NCI-H146 (cell line): ENCODE results near the gene NRG2.

Source experiments
- DNase-seq: peaks from one replicate; lab custom pipeline; 2025; lab: John Stamatoyannopoulos, UW

The NRG2 gene

DNA sequence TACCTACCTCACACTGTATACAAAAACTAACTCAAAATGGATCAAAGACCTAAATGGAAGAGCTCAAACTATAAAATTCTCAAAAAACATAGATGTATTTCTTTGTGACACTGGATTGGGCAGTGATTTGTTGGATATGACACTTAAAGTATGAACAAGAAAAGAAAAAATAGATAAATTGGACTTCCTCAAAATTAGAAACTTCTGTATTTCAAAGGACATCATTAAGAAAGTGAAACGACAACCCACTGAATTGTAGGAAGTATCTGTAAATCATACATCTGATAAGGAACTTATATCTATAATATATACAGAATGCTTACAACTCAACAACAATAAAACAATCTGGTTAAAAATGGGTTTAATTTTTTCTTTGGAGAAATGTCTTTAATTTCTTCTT is 96.7 kb downstream of the NRG2 start:
- no peak for DNase-seq

DNA sequence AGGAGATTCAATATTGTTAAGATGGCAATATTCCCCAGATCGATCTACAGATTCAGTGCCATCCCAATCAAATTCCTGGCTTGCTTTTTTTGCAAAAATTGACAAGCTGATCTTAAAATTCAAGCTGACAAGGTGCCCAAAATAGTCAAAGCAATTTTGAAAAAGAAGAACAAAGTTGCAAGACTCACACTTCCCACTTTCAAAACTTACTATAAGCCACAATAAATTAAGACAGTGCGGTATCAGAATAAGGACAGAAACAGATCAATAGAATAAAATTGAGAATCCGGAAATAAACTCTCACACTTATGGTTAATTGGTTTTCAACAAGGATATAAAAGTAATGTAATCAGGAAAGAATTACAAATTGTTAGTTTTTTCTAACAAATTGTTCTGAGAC is 97.1 kb downstream of the NRG2 start:
- no peak for DNase-seq

DNA sequence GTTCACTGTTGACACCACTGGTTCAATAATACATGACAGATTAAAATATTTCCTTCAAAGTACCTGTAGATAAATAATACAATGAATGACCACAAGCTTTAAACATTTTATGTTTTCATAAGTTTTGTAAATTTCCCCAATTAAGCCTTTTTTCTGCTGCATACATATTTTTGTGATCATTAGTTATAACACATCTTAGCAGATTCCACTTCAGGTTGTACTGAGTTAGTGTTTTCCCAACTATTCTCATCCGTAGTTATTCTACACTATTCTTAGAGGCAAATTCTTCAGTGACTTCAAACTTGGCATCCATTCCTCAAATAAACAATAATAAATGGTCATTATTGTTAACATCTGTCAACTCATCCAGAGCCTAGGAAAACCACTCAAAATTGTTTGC is 100.9 kb downstream of the NRG2 start:
- no peak for DNase-seq

DNA sequence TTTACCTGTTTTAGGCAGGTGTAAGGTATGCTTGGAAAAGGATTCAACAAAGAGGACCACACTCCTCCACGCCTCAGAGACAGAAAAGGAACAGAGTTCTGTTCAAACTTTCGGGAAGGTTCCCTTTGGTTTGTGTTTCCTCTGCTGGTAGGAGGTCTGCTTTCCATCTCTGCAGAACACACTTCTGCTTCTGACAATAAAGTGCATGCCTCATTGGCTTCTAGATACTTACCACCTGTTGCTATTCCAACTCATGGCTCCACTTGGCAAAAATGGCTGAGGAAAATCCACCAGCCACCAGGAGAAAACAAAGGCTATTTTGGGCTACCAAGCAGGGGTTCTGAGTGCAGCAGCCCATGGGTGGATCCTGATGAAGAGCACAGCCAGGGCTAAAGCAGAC is 112.7 kb downstream of the NRG2 start:
- DNase-seq = no peak

DNA sequence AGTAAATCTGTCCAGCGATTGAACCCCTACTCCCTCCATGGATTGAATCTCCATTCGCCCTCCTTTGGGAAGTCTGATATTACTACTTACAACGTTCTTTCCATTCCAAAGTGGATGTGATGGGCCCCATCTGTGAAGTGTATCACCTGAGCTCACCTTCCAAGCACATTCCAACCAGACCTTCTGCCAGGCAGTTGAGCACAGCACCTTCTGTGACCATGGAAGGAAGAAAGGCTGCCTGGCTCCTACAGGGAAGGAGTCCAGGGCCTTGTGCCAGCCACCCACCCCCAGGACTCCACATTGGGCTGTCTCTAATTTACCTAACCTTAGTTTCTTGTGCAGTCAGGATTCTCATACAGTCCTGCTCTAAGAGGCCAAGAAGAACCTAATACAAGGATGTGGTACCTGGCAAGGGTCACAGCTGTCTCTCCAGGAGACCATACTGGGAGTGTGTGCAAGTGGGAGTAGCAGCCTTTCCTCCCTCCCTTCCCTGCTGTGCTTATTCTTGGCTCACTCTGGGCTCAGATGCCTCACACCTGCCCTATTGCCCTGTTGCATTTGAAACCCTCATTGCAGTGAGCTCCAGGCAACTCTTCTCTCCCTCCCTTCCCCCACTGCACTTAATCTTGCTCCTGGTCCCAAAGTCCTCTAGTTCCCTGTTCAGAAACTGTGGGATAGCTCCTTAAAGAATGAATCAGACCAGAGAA is 116.1 kb downstream of the NRG2 start:
- DNase-seq = no peak

DNA sequence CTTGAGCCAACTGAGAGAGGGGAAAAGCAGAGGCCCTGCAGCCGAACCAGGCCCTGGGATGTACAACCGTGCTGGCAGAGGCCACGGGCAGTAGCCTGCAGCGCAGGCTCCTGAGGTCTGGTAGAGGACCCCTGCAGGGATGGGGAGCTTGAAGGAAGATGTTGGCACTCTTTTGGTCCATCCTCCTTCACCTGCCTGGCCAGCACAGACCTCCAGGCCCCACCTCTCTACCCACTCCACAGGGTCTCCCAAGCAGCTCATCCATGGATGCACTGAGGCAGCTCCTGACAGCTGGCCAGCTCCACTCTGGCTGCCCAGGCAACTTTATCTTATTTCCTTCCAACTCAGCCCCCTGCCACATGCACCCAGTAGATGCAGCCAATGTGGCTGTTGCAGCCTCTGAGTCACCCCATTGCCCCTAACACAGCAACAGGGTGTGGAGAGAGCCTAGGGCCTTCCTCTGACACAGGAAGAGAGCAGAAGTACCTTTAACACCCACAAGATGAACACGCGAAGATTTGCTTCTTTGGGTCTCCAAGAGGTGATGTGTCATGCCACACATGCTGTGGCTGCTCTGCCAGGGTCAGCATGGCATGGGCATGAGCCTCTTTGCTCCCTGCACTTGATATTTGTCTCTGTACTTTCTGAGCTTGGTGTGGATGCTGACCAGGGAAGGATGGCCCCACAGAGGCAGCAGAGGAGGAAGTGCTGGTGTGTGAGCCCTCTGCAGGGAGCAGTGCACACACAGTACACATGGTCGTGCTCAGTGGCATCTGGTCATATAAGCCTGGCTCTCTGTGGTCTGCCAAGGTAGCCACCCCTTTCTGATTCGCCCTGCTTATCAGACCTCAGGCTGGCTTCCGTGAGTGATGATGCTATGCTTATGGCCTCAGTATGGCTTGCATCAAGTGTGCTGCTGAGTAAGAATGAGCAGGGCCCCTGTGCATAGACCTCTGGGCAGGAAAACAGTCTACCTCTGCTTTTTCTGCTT is 117.2 kb downstream of the NRG2 start:
- no peak for DNase-seq

DNA sequence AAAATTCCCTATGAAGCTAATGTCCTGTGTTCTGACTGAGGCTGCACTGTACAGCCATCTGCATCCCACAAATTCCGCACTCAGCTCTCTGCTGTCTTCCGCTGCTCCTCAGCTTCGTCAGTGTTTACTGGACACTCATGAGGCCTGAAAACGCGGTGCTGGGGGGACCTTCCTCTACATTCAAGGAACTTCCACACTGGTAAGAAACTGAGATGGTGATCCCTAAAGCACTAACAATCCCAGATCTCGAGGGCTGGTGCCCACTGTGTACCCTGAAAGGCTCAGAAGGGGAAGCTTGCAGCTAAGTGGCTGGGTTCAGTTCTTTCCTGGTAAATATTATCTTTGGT is 117.9 kb downstream of the NRG2 start:
- no peak for DNase-seq

DNA sequence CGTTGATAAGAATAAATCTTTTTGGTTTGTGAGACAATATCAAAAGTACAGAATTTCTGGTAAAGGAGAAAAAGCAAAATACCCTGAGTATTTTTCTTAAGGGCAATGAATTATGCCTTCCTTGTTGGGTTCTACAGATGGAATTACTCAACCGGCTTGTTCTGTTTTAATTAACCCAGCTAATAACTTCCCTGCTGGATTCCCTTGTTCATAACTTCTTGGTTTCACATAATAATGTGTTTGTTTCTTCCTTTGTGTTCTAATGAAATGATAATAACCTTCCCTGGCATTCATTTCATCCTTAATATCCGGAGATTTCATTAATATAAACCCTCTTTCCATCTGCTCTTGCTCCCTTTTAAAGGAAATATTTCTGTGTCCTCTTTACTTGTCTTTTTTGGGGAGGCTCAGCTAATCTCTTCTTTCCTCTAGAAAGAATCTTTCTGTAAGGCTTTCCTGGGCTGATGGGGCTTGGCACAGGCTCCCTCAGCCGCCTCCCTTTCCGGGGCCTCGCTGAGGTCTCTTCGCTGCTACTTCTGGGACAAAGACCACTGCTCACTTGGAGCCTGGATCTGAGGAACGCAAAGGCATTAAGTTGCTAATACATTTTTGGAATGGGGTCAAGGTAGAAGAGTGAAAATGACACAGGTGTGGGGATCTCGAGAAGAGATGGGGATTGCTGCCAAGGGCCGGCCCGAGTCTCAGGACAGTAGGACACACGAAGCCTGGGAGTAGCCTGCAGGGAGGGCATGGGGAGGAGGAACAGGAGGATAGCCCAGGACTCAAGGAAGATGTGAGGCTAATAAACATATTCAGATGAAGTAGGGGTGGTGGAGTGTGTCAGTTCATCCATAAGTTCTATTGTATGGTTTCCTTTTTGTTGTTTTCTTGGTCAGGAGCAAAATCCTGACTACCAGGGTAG is 118.5 kb downstream of the NRG2 start:
- no peak for DNase-seq

DNA sequence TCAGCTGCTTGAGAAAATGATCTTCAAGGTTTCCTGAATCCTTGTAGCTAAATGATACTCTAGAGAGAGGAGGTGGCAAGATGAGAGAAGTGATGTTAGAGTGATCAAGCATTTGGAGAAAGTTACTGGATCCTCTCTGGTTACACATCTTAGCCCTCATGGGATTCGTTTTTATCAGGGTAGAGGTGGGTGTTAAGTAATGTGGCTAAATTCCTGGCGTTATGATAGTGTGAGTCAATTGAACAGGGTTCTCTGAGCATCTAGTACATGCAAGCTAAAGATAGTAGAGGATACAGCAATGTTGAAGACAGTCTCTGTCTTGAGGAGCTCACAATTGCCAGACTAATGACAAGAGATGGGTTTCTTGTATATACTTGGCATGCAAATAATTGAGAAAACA is 123.8 kb downstream of the NRG2 start:
- no peak for DNase-seq

DNA sequence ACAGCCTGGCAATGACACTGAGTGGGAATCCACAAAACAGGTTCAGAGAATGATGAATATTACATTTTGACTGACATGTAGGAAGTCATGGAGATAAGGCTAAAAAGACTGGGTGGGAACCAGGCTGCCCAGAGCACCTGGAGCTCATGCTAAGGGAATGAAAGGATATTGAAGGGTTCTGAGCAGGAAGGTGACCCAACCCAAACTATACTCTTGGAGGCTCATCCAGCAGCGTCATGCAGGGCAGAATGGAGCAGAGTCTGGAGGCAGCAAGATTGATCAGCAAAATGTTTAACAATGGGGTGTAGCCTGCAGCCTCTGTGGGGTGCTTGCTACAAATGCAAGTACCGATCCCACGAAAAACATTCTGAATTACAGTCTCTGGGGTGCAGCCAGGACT is 127.3 kb downstream of the NRG2 start:
- DNase-seq = no peak

DNA sequence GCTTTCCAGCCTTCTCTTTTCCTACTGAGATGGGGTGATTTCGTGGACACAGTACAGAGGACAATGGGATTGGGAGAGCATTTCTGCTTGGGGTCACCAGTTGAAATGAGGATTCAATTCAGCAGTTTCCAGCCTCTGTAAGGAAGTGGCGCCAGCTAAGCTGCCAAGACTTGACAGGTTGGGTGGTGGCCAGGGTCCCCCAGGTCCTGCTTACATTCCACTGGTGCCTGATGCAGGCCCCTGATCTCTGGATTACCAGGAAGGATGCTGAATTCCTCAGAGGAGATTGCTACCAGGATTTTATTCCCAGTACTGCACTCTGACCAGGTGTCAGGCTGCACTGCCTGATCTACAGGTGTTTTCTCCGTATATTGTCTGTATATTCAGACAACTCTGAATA is 127.8 kb downstream of the NRG2 start:
- DNase-seq = no peak

DNA sequence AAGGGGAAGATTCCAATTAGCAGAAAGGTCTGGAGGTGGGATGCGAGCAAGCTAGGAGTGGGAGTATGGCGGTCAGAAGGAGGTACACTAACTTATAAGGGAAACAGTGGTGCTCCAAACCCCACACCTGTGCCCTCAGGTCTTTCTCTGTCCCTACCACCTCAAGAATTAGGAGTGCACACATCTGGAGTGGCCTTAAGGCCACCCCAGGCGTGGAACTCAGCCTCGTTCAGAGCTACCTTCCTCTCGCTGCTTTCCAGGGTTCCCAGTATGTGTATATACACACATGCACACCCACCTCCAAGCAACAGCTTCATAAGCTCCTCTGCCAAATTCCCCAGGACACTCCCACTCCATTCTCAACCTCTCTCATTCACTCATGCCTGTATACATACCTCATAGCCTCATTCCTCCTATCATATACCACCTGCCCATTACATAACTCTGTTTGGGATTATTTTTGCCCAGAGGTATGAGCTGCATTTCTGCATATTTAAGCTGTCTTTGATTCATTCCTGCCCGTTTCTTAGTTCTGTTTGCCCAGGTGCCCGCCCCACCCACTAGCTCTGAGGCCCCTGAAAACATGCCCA is 128.8 kb downstream of the NRG2 start:
- no peak for DNase-seq

DNA sequence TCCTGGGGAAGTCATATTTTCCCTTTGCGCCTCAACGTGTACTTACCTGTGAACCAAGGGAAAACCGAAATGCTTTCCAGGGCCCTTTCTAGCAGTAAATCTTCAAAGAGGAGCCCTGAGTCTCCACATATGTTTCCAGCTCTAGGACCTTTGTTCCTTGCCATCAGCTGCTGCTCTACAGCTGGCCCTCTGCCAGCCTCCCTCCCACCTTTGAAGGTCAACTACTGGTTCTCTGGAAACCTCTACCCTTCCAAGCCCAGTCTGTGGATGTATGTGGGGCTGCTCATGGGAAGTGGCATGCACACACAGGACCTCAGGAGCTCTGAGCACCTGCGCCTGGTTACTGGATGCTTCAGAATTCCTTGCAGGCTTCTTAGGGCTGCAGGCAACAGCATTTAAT is 130.3 kb downstream of the NRG2 start:
- DNase-seq = no peak

DNA sequence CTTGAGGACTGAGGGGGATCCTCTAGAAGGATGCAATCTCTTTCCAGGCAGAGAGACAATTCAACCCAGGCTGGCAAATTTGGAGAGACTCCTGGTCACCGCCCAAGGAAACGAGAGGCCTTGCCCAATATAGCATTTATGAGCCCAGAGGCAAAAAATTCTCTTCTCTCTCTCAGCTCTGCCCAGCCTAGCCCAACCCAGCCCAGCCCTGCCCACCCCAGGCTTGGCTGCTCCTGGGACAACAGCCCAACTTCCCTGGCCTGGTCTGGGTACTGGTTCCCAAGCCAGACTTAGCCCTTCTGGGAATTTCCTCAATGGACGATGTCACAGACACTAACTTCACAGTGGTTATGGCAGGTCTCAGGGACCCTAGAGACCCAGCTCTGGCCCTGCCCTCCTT is 130.9 kb downstream of the NRG2 start:
- DNase-seq = no peak

DNA sequence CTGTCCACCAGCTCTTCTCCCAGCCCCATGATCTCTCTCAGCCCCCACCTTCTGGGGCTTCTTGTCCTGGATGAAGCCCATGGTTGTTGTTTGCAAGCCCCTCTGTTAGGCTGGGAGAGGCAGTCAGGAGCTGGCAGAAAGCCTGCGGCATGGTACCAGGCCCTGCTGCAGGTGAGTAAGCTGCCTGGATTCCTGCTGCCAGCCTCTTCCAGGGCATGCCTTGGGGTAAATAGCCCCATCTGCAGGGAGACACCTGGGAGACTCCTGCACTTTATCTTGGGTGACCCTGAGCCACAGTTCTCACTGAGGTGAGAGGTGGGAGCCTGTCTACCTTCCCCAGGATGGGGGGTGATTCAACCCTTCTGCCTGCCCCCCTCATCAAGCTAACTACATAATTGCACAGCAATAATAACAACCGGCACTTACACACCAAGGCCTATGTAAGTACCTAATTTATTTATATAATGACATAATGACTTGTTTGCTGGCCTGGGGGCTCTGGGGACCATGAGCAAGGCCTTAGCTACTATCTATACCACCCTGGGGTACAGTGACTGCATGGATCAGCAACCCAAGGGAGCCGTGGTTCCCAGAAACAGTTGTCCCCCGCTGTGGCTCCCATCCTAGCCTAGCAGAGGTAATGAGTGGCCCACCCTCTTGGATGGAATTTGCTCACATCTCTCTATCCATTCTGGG is 131.5 kb downstream of the NRG2 start:
- DNase-seq = no peak

DNA sequence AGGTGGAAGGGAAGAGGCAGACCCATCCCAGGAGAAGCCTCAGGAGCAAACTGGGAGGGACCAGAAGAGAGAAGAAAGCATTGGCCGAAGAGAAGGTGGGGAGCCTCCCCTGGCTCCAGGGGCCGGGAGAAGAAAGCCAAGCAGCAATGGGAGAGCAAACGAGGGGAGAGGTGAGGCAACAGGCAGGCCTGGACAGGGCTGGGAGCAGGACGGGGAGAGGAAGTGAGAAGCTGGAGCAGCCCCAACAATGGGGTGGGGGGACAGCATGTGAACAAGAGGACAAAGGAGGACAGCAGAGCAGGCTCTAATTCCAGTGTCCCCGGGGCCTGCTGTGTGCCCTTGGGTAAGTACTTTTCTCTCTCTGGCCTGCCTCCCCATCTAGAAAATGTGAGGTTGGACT is 132.2 kb downstream of the NRG2 start:
- DNase-seq = no peak

DNA sequence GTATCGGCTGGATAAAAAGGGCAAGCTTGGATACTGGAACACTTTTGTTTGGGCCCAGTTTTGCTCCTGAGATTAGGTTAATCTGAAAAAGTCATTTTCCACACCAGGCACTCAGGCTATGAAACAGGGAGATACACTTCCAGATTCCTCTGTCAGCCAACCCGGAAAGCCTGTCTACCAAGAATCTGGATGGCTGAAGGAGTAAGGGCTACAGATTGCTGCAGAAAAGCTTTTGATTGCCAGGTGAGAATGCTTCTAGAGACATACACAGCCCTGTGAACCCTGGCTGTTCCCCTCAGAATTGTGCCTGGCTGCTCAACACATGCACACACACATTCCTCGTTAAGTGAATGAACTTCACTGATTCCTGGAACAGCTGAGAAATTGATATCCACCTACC is 133.1 kb downstream of the NRG2 start:
- no peak for DNase-seq

DNA sequence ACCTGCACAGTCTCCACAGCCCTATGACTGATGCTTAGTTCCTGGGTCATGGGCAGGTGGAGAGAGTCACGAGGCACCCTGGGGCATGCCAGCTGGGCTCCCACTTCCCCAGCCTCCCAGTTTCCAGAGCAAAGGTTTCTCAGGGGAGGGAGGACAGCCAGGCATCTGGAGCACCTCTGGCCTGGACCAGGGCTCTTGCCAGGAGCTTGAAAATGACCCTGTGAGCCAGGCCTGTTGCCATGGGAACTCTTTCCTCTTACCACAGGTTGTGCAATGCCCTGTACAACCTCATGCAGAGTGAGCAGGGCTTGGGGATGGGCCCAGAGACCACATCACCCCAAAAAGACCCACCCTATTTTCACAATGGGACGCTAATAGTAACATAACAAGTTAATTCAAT is 134.3 kb downstream of the NRG2 start:
- DNase-seq = no peak

DNA sequence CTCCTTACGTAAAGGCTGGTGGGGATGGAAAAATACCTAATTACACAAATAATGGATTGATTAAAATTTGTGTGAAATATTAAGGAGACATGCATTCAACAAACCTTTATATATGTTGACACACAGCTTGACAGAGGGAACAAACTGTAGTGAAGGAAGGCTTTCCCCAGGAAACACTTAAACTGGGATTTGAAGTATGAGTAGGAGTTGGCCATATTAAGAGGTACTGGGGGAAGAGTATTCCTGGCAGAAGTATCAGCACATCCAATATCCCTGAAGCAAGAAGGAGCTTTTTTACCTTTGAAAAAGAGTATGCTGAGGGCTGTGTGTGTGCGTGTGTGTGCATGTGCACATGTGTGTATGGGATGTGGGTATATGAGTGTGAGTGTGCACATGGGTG is 136.4 kb downstream of the NRG2 start:
- no peak for DNase-seq

DNA sequence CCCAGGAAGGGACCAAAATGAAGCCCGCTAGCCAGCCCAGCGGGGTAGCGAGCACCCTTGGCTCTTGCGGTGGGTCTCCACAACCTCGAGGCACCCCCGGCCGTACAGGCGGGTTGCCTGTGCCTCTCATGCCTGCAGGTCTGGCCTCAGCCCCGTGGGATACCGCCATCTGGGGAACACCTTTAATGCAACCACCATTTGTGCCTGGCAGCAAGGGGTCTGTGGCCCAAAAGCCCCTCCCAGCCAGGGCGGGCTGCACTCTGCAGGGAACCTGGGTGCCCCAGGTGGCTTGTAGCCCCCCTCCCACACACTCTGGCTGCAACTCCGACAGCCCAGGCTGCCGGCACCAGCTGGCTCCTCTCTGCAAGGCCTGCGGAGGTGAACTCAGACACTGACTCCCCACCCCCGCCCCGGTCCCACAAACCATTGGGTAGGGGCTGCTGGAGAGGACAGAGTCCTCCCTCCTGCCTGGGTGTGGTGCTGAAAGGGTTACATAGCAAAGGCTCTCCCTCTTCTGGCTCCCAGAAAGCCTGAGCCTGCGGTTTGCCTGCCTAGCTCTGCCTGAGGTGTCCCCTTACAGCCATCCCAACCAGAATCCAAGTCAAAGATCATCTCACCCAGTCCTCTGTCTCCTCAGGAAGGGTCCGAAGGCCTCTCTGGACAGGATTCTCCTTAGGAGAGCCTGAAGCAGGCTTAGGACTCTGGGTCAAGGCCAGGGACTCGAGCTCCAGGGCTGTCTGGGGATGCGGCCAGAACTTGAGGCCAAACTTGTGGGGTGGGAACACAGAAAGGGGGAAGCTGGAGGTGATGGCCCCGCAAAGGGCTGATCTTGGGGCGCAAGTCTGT is 138.1 kb downstream of the NRG2 start:
- DNase-seq = no peak

DNA sequence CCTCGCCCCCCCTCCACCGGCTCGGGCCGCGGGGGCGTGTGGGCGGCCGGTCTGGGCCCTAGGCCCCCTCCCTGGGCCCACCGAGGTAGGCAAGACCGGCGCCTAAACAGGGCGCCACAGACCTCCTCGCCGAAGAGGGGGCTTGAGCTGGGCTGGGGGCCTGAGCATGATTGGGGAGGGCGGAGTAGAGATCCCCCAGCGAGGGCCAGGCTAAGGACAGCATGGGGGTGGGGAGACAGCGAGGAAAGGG is 138.6 kb downstream of the NRG2 start:
- no peak for DNase-seq
